Measurements from ENCODE around the gene FOXO6. TPM values are rescaled to one million over a fixed set of nuclear protein-coding genes. Genes with fewer than 3 reads are reported as not detected.

The FOXO6 gene
- total RNA-seq, result 5.9 TPM

- peak; percentile 95 for DNase-seq
Observed at GRCh38 chr1:41360786-41361494, at the start of gene FOXO6. Gene FOXO6 (plus strand): TSS chr1:41361434.

GRCh38 chr1:41312991-41313645 lies 48.1 kb upstream of the FOXO6 start:
- no peak for DNase-seq

- DNase-seq, result no peak
Observed at GRCh38 chr1:41313661-41314131, 47.5 kb upstream of the FOXO6 start.

GRCh38 chr1:41314376-41315145 lies 46.7 kb upstream of the FOXO6 start:
- DNase-seq, result no peak

- no peak for DNase-seq
Observed at GRCh38 chr1:41315146-41315822, 46.0 kb upstream of the FOXO6 start.

GRCh38 chr1:41315871-41316270 lies 45.4 kb upstream of the FOXO6 start:
- no peak for DNase-seq

GRCh38 chr1:41317361-41317760 lies 43.9 kb upstream of the FOXO6 start:
- no peak for DNase-seq

GRCh38 chr1:41318135-41318534 lies 43.1 kb upstream of the FOXO6 start:
- DNase-seq, result no peak

GRCh38 chr1:41319106-41319755 lies 42.0 kb upstream of the FOXO6 start:
- no peak for DNase-seq

- no peak for DNase-seq
Observed at GRCh38 chr1:41319807-41320711, 41.2 kb upstream of the FOXO6 start.

- no peak for DNase-seq
Observed at GRCh38 chr1:41320895-41321676, 40.1 kb upstream of the FOXO6 start.

GRCh38 chr1:41322101-41322661 lies 39.1 kb upstream of the FOXO6 start:
- DNase-seq, result no peak

- DNase-seq, result no peak
Observed at GRCh38 chr1:41322835-41323234, 38.4 kb upstream of the FOXO6 start.

GRCh38 chr1:41323243-41323642 lies 38.0 kb upstream of the FOXO6 start:
- DNase-seq, result no peak

- no peak for DNase-seq
Observed at GRCh38 chr1:41325801-41326200, 35.4 kb upstream of the FOXO6 start.

- no peak for DNase-seq
Observed at GRCh38 chr1:41327383-41327999, 33.7 kb upstream of the FOXO6 start.

- DNase-seq, result no peak
Observed at GRCh38 chr1:41328001-41328615, 33.1 kb upstream of the FOXO6 start.

- no peak for DNase-seq
Observed at GRCh38 chr1:41328780-41329640, 32.2 kb upstream of the FOXO6 start.
